Left ventricle myocardium inferior (tissue), 1 donor: ENCODE measurements around the gene NR3C1. TPM values are rescaled to one million over a fixed set of nuclear protein-coding genes. Genes with fewer than 3 reads are reported as not detected.
"Not testable (repeated sequence)": the region's sequence is repeated elsewhere in the genome, so short reads cannot be mapped to it uniquely, and the experiment has no call there.

Source experiments
- DNase-seq: peaks from one replicate; pipeline ENCODE4 v3.0.0-alpha.2; 2020
- H3K27ac ChIP-seq: fragments of 200-600 bp; replicated peaks from 2 replicates; pipeline ENCODE4 v1.8.0; 2021
- H3K27me3 ChIP-seq: fragments of 200-600 bp; 2 replicates; pipeline ENCODE4 v1.8.0; 2021; ENCODE audit warnings: low read depth
- H3K36me3 ChIP-seq: fragments of 200-600 bp; 2 replicates; pipeline ENCODE4 v1.8.0; 2021
- H3K4me1 ChIP-seq: fragments of 200-600 bp; 2 replicates; pipeline ENCODE4 v1.8.0; 2021
- H3K4me3 ChIP-seq: fragments of 200-600 bp; 2 replicates; pipeline ENCODE4 v1.8.0; 2021; ENCODE audit warnings: mild to moderate bottlenecking, moderate library complexity
- H3K9me3 ChIP-seq: fragments of 200-600 bp; replicated peaks from 2 replicates; pipeline ENCODE4 v1.8.0; 2021
- CTCF ChIP-seq: fragments of 200-600 bp; IDR thresholded peaks from 2 replicates; pipeline ENCODE4 v1.8.0; 2021; ENCODE audit warnings: antibody characterized with exemption, mild to moderate bottlenecking, borderline replicate concordance
- intact Hi-C: fragments of 100-400 bp; cut with micrococcal nuclease; formaldehyde crosslinking; loops from one replicate; pipeline ENCODE4 v1.11.0; 2022
- total RNA-seq: library from RNA; stranded (reverse); fragmentation: NEBNext Ultra II Directional; extraction: Animal tissue kit (Norgen Biotek cat#: 25700); gene quantifications from one replicate; pipeline ENCODE4 v1.2.1, GENCODE V29; 2021
- donor health status: DM: no; HTN: yes; CAD: no; lungs with severe emphysema.

The NR3C1 gene
- total RNA-seq, 1 donor from 2014 or later, result 44.9 TPM

GRCh38 chr5:143328589-143329220, 74.8 kb downstream of the NR3C1 start:
- Histone ChIP-seq H3K4me3 (no peak overlapping the region), H3K27me3 (no peaks in the 10 kb centered on the region), H3K27ac (no peak overlapping the region), H3K36me3 (no peaks in the 10 kb centered on the region), H3K9me3 (no peaks in the 10 kb centered on the region), H3K4me1 (peaks cover 74% of the 10 kb centered on the region)
- DNase-seq, result no peak
- TF ChIP-seq CTCF, result no peak
- intact Hi-C loops, result no loop called here

GRCh38 chr5:143325086-143325485, 78.4 kb downstream of the NR3C1 start:
- H3K27ac ChIP-seq, H3K4me3 ChIP-seq, intact Hi-C loops: not testable (repeated sequence)

GRCh38 chr5:143322931-143323630, 80.4 kb downstream of the NR3C1 start:
- H3K27me3 ChIP-seq, intact Hi-C loops, H3K27ac ChIP-seq, DNase-seq, H3K4me3 ChIP-seq, H3K9me3 ChIP-seq, H3K36me3 ChIP-seq: not testable (repeated sequence)
- H3K4me1 ChIP-seq, result peaks cover 85% of the 10 kb centered on the region

More at GRCh38 chr5:143325086-143325485, 78.4 kb downstream of the NR3C1 start:
- peaks cover 83% of the 10 kb centered on the region for H3K4me1 ChIP-seq
- H3K36me3 ChIP-seq, DNase-seq, H3K9me3 ChIP-seq, H3K27me3 ChIP-seq: not testable (repeated sequence)

- Histone ChIP-seq H3K4me1 (peaks cover 87% of the 10 kb centered on the region), H3K36me3 (no peaks in the 10 kb centered on the region), H3K4me3 (no peak overlapping the region), H3K9me3 (no peaks in the 10 kb centered on the region), H3K27ac (no peak overlapping the region), H3K27me3 (no peaks in the 10 kb centered on the region)
- no peak for TF ChIP-seq CTCF
- intact Hi-C loops, result no loop called here
- no peak for DNase-seq
These were observed 81.3 kb downstream of the NR3C1 start for GRCh38 chr5:143322176-143322575.

GRCh38 chr5:143319437-143320227, 83.9 kb downstream of the NR3C1 start:
- Histone ChIP-seq H3K4me1 (peaks cover 91% of the 10 kb centered on the region), H3K27me3 (no peaks in the 10 kb centered on the region), H3K4me3 (no peak overlapping the region), H3K9me3 (no peaks in the 10 kb centered on the region), H3K27ac (no peak overlapping the region), H3K36me3 (no peaks in the 10 kb centered on the region)
- no peak for DNase-seq
- TF ChIP-seq CTCF, result no peak
- intact Hi-C loops, result loop anchor here (10.0 kb wide), 1 partner anchor 75 kb away; no protein-coding TSS in a partner anchor

GRCh38 chr5:143318833-143319232, 84.7 kb downstream of the NR3C1 start:
- Histone ChIP-seq H3K27me3 (no peaks in the 10 kb centered on the region), H3K4me3 (no peak overlapping the region), H3K4me1 (peaks cover 92% of the 10 kb centered on the region), H3K9me3 (no peaks in the 10 kb centered on the region), H3K27ac (no peak overlapping the region), H3K36me3 (no peaks in the 10 kb centered on the region)
- DNase-seq, result no peak
- TF ChIP-seq CTCF, result no peak
- intact Hi-C loops, result loop anchor here (10.0 kb wide), 1 partner anchor 76 kb away; no protein-coding TSS in a partner anchor
